ENCODE data around the gene NAALADL2. TPM values are rescaled to one million over a fixed set of nuclear protein-coding genes. Genes with fewer than 3 reads are reported as not detected.

The NAALADL2 gene
- total and polyA plus RNA-seq, 4 donors = 0.28 to 4.6 (median 3.1) TPM

DNA sequence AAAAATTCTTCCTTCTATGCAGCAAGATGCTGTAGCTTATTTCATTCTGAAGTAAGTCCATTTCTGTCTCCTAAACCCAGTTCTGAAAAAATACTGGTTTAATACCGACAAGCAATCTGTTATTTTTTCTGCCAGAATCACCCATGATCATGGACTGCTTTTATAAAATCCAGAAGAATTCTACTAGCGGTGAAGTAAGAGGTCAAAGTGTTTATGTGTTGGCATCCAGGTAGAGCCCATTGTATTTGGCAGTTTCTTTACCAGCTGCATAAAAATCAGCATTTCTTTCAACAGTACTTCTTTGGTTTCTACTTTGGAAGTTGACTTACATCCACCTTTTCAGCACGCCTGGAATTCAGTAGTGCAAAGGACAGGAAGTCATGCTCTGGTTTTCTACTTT is 484.8 kb downstream of the NAALADL2 start:
- 42% methylated on average over 3 of the region's 3 CpGs for WGBS
- DNase-seq (ENCODE audit: low spot score) = no peak

GRCh38 chr3:175346573-175347356 is 487.6 kb downstream of the NAALADL2 start:
- H3K27me3 ChIP-seq (ENCODE audit: control insufficient read depth in 4 of 4, insufficient read depth in 4 of 4, low read length in 3 of 4) = no peaks in the 10 kb centered on the region
- no peak overlapping the region for H3K9ac ChIP-seq (ENCODE audit: low read depth in 1 of 2, low read length in 2 of 2)
- WGBS = 79% methylated on average over 8 of the region's 8 CpGs
- DNase-seq (ENCODE audit: low spot score) = no peak
- H3K4me3 ChIP-seq (ENCODE audit: low read depth in 1 of 3, low read length in 3 of 3) = no peak overlapping the region
- H3K9me3 ChIP-seq (ENCODE audit: control insufficient read depth in 4 of 4, low read length in 3 of 4) = no peaks in the 10 kb centered on the region
- H3K4me1 ChIP-seq (ENCODE audit: control insufficient read depth in 4 of 4, insufficient read depth in 4 of 4, low read length in 3 of 4) = peaks cover 0 to 4% (median 0%) of the 10 kb centered on the region in 4 donors
- no peak overlapping the region for H3K27ac ChIP-seq (ENCODE audit: low read depth in 1 of 2, low read length in 2 of 2)
- H3K36me3 ChIP-seq (ENCODE audit: control insufficient read depth in 4 of 4, insufficient read depth in 3 of 4, low read depth in 1 of 4, low read length in 3 of 4) = no peaks in the 10 kb centered on the region
- TF ChIP-seq JUND (IDR thresholded peaks at IDR 0.05) = peak in 1 of 2 donors; percentile 37
- no peak for TF ChIP-seq FOXA1 (IDR thresholded peaks at IDR 0.05)

More for the DNA sequence above, 484.8 kb downstream of the NAALADL2 start:
- Histone ChIP-seq H3K9me3 (ENCODE audit: control insufficient read depth in 4 of 4, low read length in 3 of 4) (no peaks in the 10 kb centered on the region), H3K4me3 (ENCODE audit: low read depth in 1 of 3, low read length in 3 of 3) (peak overlapping the region in 1 of 3 donors; percentile 32), H3K27ac (ENCODE audit: low read depth in 1 of 2, low read length in 2 of 2) (peak overlapping the region in 1 of 2 donors; percentile 27), H3K9ac (ENCODE audit: low read depth in 1 of 2, low read length in 2 of 2) (no peak overlapping the region), H3K27me3 (ENCODE audit: control insufficient read depth in 4 of 4, insufficient read depth in 4 of 4, low read length in 3 of 4) (no peaks in the 10 kb centered on the region), H3K4me1 (ENCODE audit: control insufficient read depth in 4 of 4, insufficient read depth in 4 of 4, low read length in 3 of 4) (peaks cover 0 to 14% (median 5%) of the 10 kb centered on the region in 4 donors), H3K36me3 (ENCODE audit: control insufficient read depth in 4 of 4, insufficient read depth in 3 of 4, low read depth in 1 of 4, low read length in 3 of 4) (no peaks in the 10 kb centered on the region)
- TF ChIP-seq FOXA1 (IDR thresholded peaks at IDR 0.05) (no peak), HNF4A (conservative IDR thresholded peaks at IDR 0.05) (peak in 1 of 2 donors; percentile 51), REST (IDR thresholded peaks at IDR 0.05) (no peak)

GRCh38 chr3:175349168-175349567 is 490.0 kb downstream of the NAALADL2 start:
- Histone ChIP-seq H3K4me3 (ENCODE audit: low read depth in 1 of 3, low read length in 3 of 3) (no peak overlapping the region), H3K9ac (ENCODE audit: low read depth in 1 of 2, low read length in 2 of 2) (no peak overlapping the region), H3K36me3 (ENCODE audit: control insufficient read depth in 4 of 4, insufficient read depth in 3 of 4, low read depth in 1 of 4, low read length in 3 of 4) (no peaks in the 10 kb centered on the region), H3K27ac (ENCODE audit: low read depth in 1 of 2, low read length in 2 of 2) (no peak overlapping the region), H3K27me3 (ENCODE audit: control insufficient read depth in 4 of 4, insufficient read depth in 4 of 4, low read length in 3 of 4) (no peaks in the 10 kb centered on the region), H3K9me3 (ENCODE audit: control insufficient read depth in 4 of 4, low read length in 3 of 4) (no peaks in the 10 kb centered on the region), H3K4me1 (ENCODE audit: control insufficient read depth in 4 of 4, insufficient read depth in 4 of 4, low read length in 3 of 4) (peaks cover 0 to 2% (median 0%) of the 10 kb centered on the region in 4 donors)
- 91% methylated on average over 2 of the region's 2 CpGs for WGBS
- DNase-seq (ENCODE audit: low spot score) = no peak
- TF ChIP-seq HNF4G (IDR thresholded peaks at IDR 0.05) (no peak), RAD21 (IDR thresholded peaks at IDR 0.05) (no peak), REST (IDR thresholded peaks at IDR 0.05) (no peak), FOXA2 (IDR thresholded peaks at IDR 0.05) (no peak), ZBTB33 (IDR thresholded peaks at IDR 0.05) (no peak), MAX (IDR thresholded peaks at IDR 0.05) (no peak)

Measured in liver (tissue), 9 donors.